Measurements from ENCODE around the gene ELP5.
A peak's percentile ranks its signal among the peaks of the same experiment; 100 is the strongest.

Gene ELP5

DNA sequence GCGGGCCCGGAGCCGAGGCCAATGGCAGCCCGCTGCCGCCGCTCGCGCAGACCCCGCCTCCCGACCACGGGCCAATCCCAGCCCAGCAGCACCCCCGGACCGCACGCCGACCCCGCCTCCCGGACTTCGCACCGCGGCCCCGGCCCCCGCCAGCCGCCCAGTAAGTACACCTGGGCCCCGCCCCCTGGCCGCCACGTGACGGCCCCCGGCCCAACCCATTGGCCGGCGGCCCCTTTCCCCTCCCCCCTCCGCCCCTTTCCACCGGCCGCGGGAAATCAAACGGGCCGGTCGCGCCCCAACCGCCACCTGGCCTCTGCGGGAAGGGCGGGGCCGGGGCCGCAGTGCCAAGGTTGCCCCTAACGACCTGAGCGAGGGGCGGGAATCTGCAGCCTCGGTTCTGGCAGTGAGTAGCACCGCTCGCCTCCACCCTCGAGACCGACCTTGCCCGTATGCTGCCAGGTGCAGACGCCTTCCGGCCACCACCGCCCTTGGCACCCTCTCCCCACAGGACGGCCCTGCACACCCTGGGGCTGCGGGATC is 42.7 kb downstream of the ELP5 start, which contains the start of gene YBX2:
Gene YBX2 (minus strand): TSS at position 26 of the 540 bp plus-strand sequence. CDS start 139 bp downstream, outside the sequence.
- no peak for DNase-seq (ENCODE audit: low read depth)
- TF ChIP-seq, protein P1, sequence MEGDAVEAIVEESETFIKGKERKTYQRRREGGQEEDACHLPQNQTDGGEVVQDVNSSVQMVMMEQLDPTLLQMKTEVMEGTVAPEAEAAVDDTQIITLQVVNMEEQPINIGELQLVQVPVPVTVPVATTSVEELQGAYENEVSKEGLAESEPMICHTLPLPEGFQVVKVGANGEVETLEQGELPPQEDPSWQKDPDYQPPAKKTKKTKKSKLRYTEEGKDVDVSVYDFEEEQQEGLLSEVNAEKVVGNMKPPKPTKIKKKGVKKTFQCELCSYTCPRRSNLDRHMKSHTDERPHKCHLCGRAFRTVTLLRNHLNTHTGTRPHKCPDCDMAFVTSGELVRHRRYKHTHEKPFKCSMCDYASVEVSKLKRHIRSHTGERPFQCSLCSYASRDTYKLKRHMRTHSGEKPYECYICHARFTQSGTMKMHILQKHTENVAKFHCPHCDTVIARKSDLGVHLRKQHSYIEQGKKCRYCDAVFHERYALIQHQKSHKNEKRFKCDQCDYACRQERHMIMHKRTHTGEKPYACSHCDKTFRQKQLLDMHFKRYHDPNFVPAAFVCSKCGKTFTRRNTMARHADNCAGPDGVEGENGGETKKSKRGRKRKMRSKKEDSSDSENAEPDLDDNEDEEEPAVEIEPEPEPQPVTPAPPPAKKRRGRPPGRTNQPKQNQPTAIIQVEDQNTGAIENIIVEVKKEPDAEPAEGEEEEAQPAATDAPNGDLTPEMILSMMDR (IDR thresholded peaks at IDR 0.05; ENCODE audit: control insufficient read depth, insufficient read depth, low read depth, low read length, missing control alignments) = no peak
- H3K4me3 ChIP-seq (ENCODE audit: control insufficient read depth, low read depth, low read length) = peak within 1 kb of the TSS; percentile 21

DNA sequence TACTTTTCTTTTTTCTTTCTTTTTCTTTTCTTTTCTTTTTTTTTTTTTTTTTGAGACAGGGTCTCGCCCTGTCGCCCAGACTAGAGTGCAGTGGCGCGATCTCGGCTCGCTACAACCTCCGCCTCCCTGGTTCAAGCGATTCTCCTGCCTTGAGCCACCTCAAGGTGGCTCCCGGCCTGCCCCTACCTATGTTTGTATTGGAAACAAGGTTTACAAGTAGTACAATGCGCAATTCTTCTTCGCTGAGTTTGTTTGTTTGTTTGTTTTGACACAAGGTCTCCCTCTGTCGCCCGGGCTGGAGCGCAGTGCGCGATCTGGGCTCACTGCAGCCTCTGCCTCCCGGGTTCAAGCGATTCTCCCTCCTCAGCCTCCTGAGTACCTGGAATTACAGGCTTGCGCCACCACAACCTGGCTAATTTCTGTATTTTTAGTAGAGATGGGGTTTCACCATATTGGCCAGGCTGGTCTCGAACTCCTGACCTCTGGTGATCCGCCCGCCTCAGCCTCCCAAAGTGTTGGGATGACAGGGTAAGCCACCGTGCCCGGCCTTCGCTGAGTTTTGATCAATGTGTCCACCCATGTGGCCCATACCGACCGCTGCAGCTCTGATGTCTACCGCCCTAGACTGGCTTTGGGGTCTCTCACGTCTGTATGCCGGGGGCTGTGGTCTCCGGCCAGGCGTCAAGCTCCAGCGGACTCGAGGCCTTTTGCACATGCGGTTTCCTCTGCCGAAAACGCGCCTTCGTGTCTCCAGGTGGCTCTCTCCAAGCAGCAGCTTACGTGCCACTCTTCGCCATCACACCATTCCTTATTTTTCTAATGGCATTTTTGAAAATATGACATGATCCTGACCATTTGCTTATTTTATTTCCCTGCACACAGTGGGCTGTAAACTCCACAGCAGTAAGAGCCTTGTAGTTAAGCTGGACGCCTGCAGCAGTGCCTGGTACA is 43.5 kb downstream of the ELP5 start:
- H3K4me3 ChIP-seq (ENCODE audit: control insufficient read depth, low read depth, low read length) = peak overlapping the region; percentile 21; the same call in 1 of the 2 replicates
- DNase-seq (ENCODE audit: low read depth) = no peak
- TF ChIP-seq, protein P1 (IDR thresholded peaks at IDR 0.05; ENCODE audit: control insufficient read depth, insufficient read depth, low read depth, low read length, missing control alignments) = no peak

DNA sequence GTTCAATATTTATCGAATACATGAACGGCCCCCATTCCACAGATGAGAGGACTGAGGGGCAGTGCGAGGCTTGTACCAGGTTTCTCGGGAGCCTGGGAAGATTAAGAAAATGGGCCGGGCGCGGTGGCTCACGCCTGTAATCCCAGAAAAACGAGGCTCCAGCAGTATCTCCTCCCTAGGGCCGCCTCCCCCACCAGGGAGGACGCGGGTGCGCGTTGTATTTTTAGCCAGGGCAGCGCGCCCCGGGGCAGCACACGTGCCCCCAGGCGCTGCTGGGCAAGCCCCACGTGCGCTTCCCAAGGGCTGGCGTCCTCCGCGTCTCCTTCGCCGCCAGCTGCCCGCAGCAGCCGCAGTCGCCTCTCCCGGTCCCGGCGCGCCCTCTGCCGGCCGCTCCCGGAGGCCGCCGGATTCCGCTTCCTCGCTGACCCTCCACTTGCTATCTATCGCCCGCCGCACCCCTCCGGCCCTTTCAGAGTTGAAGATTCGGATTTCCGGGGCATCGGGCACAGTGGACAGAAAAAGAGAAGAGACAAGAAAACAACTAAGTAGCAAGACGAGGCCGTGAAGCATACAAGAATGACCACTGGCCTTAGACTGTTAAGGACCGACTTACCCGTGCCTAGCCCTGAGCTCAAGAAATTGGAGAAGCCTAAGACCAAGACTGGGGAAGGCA is 44.3 kb downstream of the ELP5 start:
- DNase-seq (ENCODE audit: low read depth) = no peak
- TF ChIP-seq, protein P1 (IDR thresholded peaks at IDR 0.05; ENCODE audit: control insufficient read depth, insufficient read depth, low read depth, low read length, missing control alignments) = peak; percentile 79
- no peak overlapping the region; the same call in 1 of the 2 replicates for H3K4me3 ChIP-seq (ENCODE audit: control insufficient read depth, low read depth, low read length)

DNA sequence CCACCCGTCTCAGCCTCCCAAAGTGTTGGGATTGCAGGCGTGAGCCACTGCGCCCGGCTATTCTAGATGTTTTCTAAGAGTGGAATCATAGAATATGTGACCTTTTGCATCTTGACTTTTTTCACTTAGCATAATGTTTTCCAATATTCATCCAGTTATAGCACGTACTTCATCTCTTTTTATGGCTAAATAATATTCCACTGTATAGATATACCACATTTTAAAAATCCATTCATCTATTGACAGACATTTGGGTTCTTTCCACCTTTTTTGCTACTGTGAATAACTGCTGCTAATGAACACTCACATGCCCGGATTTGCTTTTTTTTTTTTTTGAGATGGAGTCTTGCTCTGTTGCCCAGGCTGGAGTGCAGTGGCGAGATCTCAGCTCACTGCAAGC is 52.2 kb downstream of the ELP5 start:
- TF ChIP-seq, protein P1 (IDR thresholded peaks at IDR 0.05; ENCODE audit: control insufficient read depth, insufficient read depth, low read depth, low read length, missing control alignments) = no peak
- no peak for DNase-seq (ENCODE audit: low read depth)

DNA sequence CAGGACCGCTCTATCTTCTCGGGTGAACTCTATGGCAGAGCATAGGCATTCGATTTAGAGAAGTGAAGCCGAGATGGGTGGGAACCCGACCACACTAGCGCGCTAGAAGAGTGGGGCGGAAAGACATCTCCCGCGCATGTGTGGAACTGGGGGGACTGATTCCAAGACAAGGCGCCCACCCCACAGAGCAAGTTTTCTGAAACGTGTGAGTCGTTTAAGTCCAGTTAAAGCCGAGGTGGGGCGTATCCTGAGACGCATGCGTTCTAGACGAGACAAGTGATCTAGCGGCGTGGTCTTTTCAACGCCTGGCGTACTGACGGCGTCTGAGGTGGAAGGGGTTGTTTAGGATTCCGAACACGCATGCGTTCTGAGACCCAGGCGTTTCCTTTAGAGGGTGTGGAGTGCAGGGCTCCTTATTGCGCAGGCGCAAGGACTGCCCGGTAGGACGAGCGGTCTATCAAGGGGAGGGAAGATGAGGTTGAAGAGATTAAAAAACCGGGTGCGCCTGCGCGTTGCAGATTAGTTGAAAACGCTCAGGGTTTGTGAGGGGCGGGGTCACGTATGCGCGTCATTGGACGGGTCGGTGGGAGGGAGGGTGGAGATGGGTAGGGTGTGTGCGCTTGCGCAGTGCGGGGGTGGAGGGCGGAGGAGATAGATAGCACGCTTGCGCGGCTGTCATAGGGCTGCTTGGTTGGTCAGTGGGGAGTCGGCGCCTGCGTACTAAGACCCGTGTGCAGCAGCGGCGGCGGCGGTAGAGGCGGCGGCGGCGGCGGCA is 55.1 kb downstream of the ELP5 start, which contains the start of gene EIF5A:
Gene EIF5A (plus strand): TSS at position 718 of the 775 bp plus-strand sequence. CDS start 2,008 bp downstream, outside the sequence.
- TF ChIP-seq, protein P1 (IDR thresholded peaks at IDR 0.05; ENCODE audit: control insufficient read depth, insufficient read depth, low read depth, low read length, missing control alignments) = no peak
- DNase-seq (ENCODE audit: low read depth) = peak; percentile 100
- H3K4me3 ChIP-seq (ENCODE audit: control insufficient read depth, low read depth, low read length) = peak within 1 kb of the TSS; percentile 68

More for the DNA sequence above, 52.2 kb downstream of the ELP5 start:
- no peak overlapping the region for H3K4me3 ChIP-seq (ENCODE audit: control insufficient read depth, low read depth, low read length)

Measured in AG09309 (cell line).